GM12878 (cell line): ENCODE measurements around the gene HERPUD1. TPM values are rescaled to one million over a fixed set of nuclear protein-coding genes. Genes with fewer than 3 reads are reported as not detected.

Experiments used
- ATAC-seq: fragments of 200-7000 bp; cut with Tn5 transposase; 3 replicates; pipeline ENCODE4 v1.9.1; 2020; ENCODE audit warnings: mild to moderate bottlenecking, moderate library complexity
- BruUV-seq: library from RNA; stranded (reverse); fragments of 400-500 nt; replicated peaks from 2 replicates; lab custom pipeline; 2021; lab: Mats Ljungman, UMichigan
- CTCF ChIA-PET: fragments of 300-600 bp; sonication (Branson Sonifier 250); formaldehyde crosslinking; extraction: SDS; loops from one replicate; lab custom pipeline; 2021; ENCODE audit warnings: inconsistent platforms; lab: Yijun Ruan, JAX
- POLR2A ChIA-PET: fragments of 350-600 bp; formaldehyde crosslinking; extraction: SDS; loops from one replicate; lab custom pipeline; 2021; ENCODE audit warnings: inconsistent platforms; lab: Charles Lee
- RAD21 ChIA-PET: fragments of 300-600 bp; sonication (Branson Sonifier 250); formaldehyde crosslinking; loops from one replicate; lab custom pipeline; 2023; ENCODE audit warnings: antibody characterized with exemption; ENCODE audit not compliant: unreplicated experiment; lab: Charles Lee
- SMC1A ChIA-PET: fragments of 300-600 bp; sonication (Branson Sonifier 250); formaldehyde crosslinking; loops from one replicate; lab custom pipeline; 2023; ENCODE audit not compliant: unreplicated experiment, uncharacterized antibody; lab: Charles Lee
- DNase-seq: peaks from one replicate; pipeline ENCODE4 v3.0.0-alpha.2; 2011; ENCODE audit warnings: low read depth, low spot score
- FAIRE-seq: peaks from 3 replicates; lab custom pipeline; 2011; peaks lifted over from hg19 to GRCh38; lab: Jason Lieb, UNC
- H2AFZ ChIP-seq: 2 replicates; pipeline ENCODE4 v1.6.0; 2011; ENCODE audit warnings: low read depth, low read length, control low read depth; ENCODE audit not compliant: control insufficient read depth
- H3K27ac ChIP-seq: 2 replicates; pipeline ENCODE4 v1.5.1; 2011; ENCODE audit warnings: control low read depth; ENCODE audit not compliant: control insufficient read depth, insufficient read depth
- H3K27me3 ChIP-seq, 2 experiments: replicated peaks in 1 of 2; 2 replicates each; pipeline versions ENCODE4 v1.6.0 to v1.6.1; 2011; ENCODE audit warnings: low read length in 1 of 2; ENCODE audit not compliant: control insufficient read depth in 2 of 2, insufficient read depth in 2 of 2
- H3K36me3 ChIP-seq, 2 experiments: 2 replicates each; pipeline ENCODE4 v1.5.1; 2011; ENCODE audit warnings: low read length in 1 of 2; ENCODE audit not compliant: control insufficient read depth in 2 of 2, insufficient read depth in 2 of 2
- H3K4me1 ChIP-seq: 2 replicates; pipeline ENCODE4 v1.6.1; 2011; ENCODE audit warnings: mild to moderate bottlenecking, low read length, moderate library complexity, mixed read lengths; ENCODE audit not compliant: control insufficient read depth, insufficient read depth
- H3K4me2 ChIP-seq: 2 replicates; pipeline ENCODE4 v1.6.0; 2011; ENCODE audit warnings: control low read depth; ENCODE audit not compliant: control insufficient read depth, insufficient read depth
- H3K4me3 ChIP-seq: fragments of 200-600 bp; sonication (generic); 2 replicates; pipeline ENCODE4 v1.5.1; 2016
- H3K79me2 ChIP-seq: 2 replicates; pipeline ENCODE4 v1.6.0; 2011; ENCODE audit warnings: low read length; ENCODE audit not compliant: control insufficient read depth, insufficient read depth
- H3K9ac ChIP-seq: 2 replicates; pipeline ENCODE4 v1.8.0; 2011; ENCODE audit warnings: low read length, control low read depth, mixed read lengths; ENCODE audit not compliant: control insufficient read depth, insufficient read depth
- H3K9me3 ChIP-seq: replicated peaks from 3 replicates; pipeline ENCODE4 v1.5.1; 2011; ENCODE audit warnings: mild to moderate bottlenecking, low read length; ENCODE audit not compliant: control insufficient read depth, insufficient read depth
- H4K20me1 ChIP-seq: 2 replicates; pipeline ENCODE4 v1.6.0; 2011; ENCODE audit not compliant: control insufficient read depth, insufficient read depth
- BACH1 ChIP-seq: fragments of 450-650 bp; IDR thresholded peaks from 2 replicates; pipeline ENCODE4 v1.6.1; 2017; ENCODE audit warnings: mild to moderate bottlenecking, borderline replicate concordance
- BMI1 ChIP-seq: fragments of 450-650 bp; IDR thresholded peaks from 2 replicates; pipeline ENCODE4 v1.6.1; 2016; ENCODE audit warnings: mild to moderate bottlenecking, moderate library complexity, borderline replicate concordance
- CBX5 ChIP-seq: sonication (generic); IDR thresholded peaks from 2 replicates; pipeline ENCODE4 v1.6.1; 2016; ENCODE audit warnings: low read depth, moderate library complexity, mild to moderate bottlenecking, inconsistent platforms
- CEBPB ChIP-seq, 2 experiments: fragments of 150-350 bp in 1 of 2; IDR thresholded peaks; 2 replicates each; pipeline ENCODE4 v1.6.1; 2012 to 2014; ENCODE audit warnings: low read depth in 2 of 2, low read length in 2 of 2, borderline replicate concordance in 1 of 2, inconsistent platforms in 1 of 2
- CREM ChIP-seq: IDR thresholded peaks from 2 replicates; pipeline ENCODE4 v1.6.1; 2014; ENCODE audit warnings: antibody characterized with exemption, low read depth
- EZH2 ChIP-seq: IDR thresholded peaks from 2 replicates; pipeline ENCODE4 v1.6.1; 2012; ENCODE audit warnings: low read depth, mild to moderate bottlenecking, control low read depth, inconsistent platforms, low read length, borderline replicate concordance; ENCODE audit not compliant: control insufficient read depth
- HDGF ChIP-seq: fragments of 450-650 bp; IDR thresholded peaks from 2 replicates; pipeline ENCODE4 v1.6.1; 2016; ENCODE audit warnings: antibody characterized with exemption
- IKZF1 ChIP-seq: fragments of 450-650 bp; conservative IDR thresholded peaks from 2 replicates; pipeline ENCODE4 v1.6.1; 2017; ENCODE audit warnings: antibody characterized with exemption, mild to moderate bottlenecking
- IKZF2 ChIP-seq, 2 experiments: fragments of 450-650 bp; IDR thresholded peaks; 2 replicates each; pipeline ENCODE4 v1.6.1; 2017; ENCODE audit warnings: mild to moderate bottlenecking in 2 of 2, moderate library complexity in 2 of 2
- KLF5 ChIP-seq: fragments of 450-650 bp; IDR thresholded peaks from 2 replicates; pipeline ENCODE4 v1.6.1; 2014; ENCODE audit warnings: mild to moderate bottlenecking; ENCODE audit not compliant: partially characterized antibody
- MTA2 ChIP-seq: fragments of 450-650 bp; IDR thresholded peaks from 2 replicates; pipeline ENCODE4 v1.6.1; 2016; ENCODE audit warnings: low read depth, mild to moderate bottlenecking, moderate library complexity
- MTA3 ChIP-seq: IDR thresholded peaks from 2 replicates; pipeline ENCODE4 v1.6.1; 2012; ENCODE audit warnings: low read length, inconsistent platforms, borderline replicate concordance
- NFYA ChIP-seq: IDR thresholded peaks from 2 replicates; pipeline ENCODE4 v1.6.1; 2011; ENCODE audit warnings: low read depth, mild to moderate bottlenecking, low read length, improper control_type of control experiment, borderline replicate concordance
- PBX3 ChIP-seq: IDR thresholded peaks from 2 replicates; pipeline ENCODE4 v1.6.1; 2011; ENCODE audit warnings: mild to moderate bottlenecking, low read depth, low read length, moderate library complexity; ENCODE audit not compliant: insufficient replicate concordance
- PML ChIP-seq: IDR thresholded peaks from 2 replicates; pipeline ENCODE4 v1.6.1; 2012; ENCODE audit warnings: low read length, inconsistent platforms
- POLR2A ChIP-seq: IDR thresholded peaks from 2 replicates; pipeline ENCODE4 v1.6.1; 2011; ENCODE audit warnings: low read depth, mild to moderate bottlenecking, low read length
- POLR2AphosphoS5 ChIP-seq: IDR thresholded peaks from 2 replicates; pipeline ENCODE4 v1.6.1; 2011; ENCODE audit warnings: mild to moderate bottlenecking, low read length, inconsistent platforms
- POU2F2 ChIP-seq: IDR thresholded peaks from 3 replicates; pipeline ENCODE4 v1.6.1; 2011; ENCODE audit warnings: low read depth, mild to moderate bottlenecking, low read length, borderline replicate concordance
- SMAD5 ChIP-seq: IDR thresholded peaks from 2 replicates; pipeline ENCODE4 v1.6.1; 2016; ENCODE audit warnings: antibody characterized with exemption, low read depth
- ZBTB4 ChIP-seq: fragments of 450-650 bp; formaldehyde crosslinking; IDR thresholded peaks from 2 replicates; pipeline ENCODE4 v1.4.0; 2022; ENCODE audit warnings: mild to moderate bottlenecking, moderate library complexity
- ZNF24 ChIP-seq: fragments of 450-650 bp; IDR thresholded peaks from 2 replicates; pipeline ENCODE4 v1.6.1; 2017; ENCODE audit warnings: antibody characterized with exemption, mild to moderate bottlenecking
- ZNF274 ChIP-seq: IDR thresholded peaks from one replicate; pipeline ENCODE4 v1.8.0; 2011; ENCODE audit not compliant: insufficient read length, insufficient read depth
- WGBS: methylation state at CpG from one replicate; pipeline ENCODE4 v1.1.6; 2016; ENCODE audit warnings: low lambda C conversion rate; ENCODE audit not compliant: insufficient replicate concordance, insufficient coverage; ENCODE audit errors: missing lambda C conversion rate; 5-methylcytosine and 5-hydroxymethylcytosine counted together
- in situ Hi-C: fragments of 300-500 bp; cut with MboI; formaldehyde crosslinking; loops from 9 replicates; pipeline ENCODE4 v1.14.3; 2018; ENCODE audit warnings: mixed read lengths
- intact Hi-C: fragments of 100-400 bp; cut with micrococcal nuclease; formaldehyde crosslinking; loops from one replicate; pipeline ENCODE4 v1.14.2; 2022; ENCODE audit not compliant: unreplicated experiment
- polyA plus RNA-seq, 11 experiments: library from polyadenylated mRNA; depleted of rRNA in 4 of 11; unstranded in 6 of 11; stranded (reverse) in 5 of 11; fragments of >200 nt; fragmentation: Nextera tagmentation in 4 of 11; fragmentation: Illumina TruSeq in 1 of 11; extraction: Ambion mirVana in 4 of 11; extraction: Trizol in 1 of 11; gene quantifications; 1 replicate in 1 of 11; 2 replicates in 10 of 11; pipeline versions ENCODE4 v1.2.1 to v1.2.3, GENCODE V29; 2011 to 2016; ENCODE audit warnings: inconsistent platforms in 2 of 11, missing spikeins in 2 of 11, low read depth in 1 of 11
- total RNA-seq, 4 experiments: library from RNA; depleted of rRNA in 3 of 4; stranded (reverse); fragments of >200 nt in 3 of 4; fragmentation: Illumina TruSeq in 1 of 4; extraction: Trizol in 1 of 4; gene quantifications; 2 replicates each; pipeline versions ENCODE4 v1.2.1 to v1.2.3, GENCODE V29; 2013 to 2021

HERPUD1 gene
- total and polyA plus RNA-seq, 10 of the 15 experiments (the other 5 are each of a cell fraction or from before 2014, with no cell fraction given), result 32.6 to 212 (median 122) TPM

- ATAC-seq (peak; percentile 12), DNase-seq (no peak), FAIRE-seq (no peak)
- peak overlapping the region; percentile 26; the same call in 1 of the 2 replicates for H3K27ac ChIP-seq
- peak overlapping the region; percentile 46 for H3K4me2 ChIP-seq
- H3K4me1 ChIP-seq, result peaks cover 65% of the 10 kb centered on the region
- H3K9me3 ChIP-seq, result no peaks in the 10 kb centered on the region
- H3K27me3 ChIP-seq, result no peaks in the 10 kb centered on the region
- H3K4me3 ChIP-seq, result no peak overlapping the region
- ChIA-PET SMC1A (interaction anchor here (0.9 to 4.4 kb wide), 12 partner anchors 9 to 93 kb away, joined by 3 to 40 read pairs (median 5); partner anchors contain the start of gene HERPUD1), RAD21 (interaction anchor here (0.9 to 3.3 kb wide), 15 partner anchors 8 to 244 kb away, joined by 3 to 20 read pairs (median 4); partner anchors contain the start of genes HERPUD1, PSME3IP1 and RSPRY1), POLR2A (interaction anchor here (0.6 to 21.1 kb wide), 11 partner anchors 9 to 108 kb away, joined by 3 to 306 read pairs (median 6); partner anchors contain the start of gene HERPUD1), CTCF (interaction anchor here (0.6 to 2.5 kb wide), 12 partner anchors 8 to 152 kb away, joined by 3 to 25 read pairs (median 6); no protein-coding TSS in a partner anchor)
- intact Hi-C loops, result no loop called here
- in situ Hi-C loops, result no loop called here
- H3K79me2 ChIP-seq, result peaks cover 9% of the 10 kb centered on the region
- no peaks in the 10 kb centered on the region; the same call in 1 of the 2 replicates for H4K20me1 ChIP-seq
- BruUV-seq, result no TSS peak
- peaks cover 13 to 52% of the 10 kb centered on the region in 2 experiments for H3K36me3 ChIP-seq
- H2AFZ ChIP-seq, result no peak overlapping the region
- H3K9ac ChIP-seq, result no peak overlapping the region
- WGBS, result 5% methylated on average over 9 of the region's 9 CpGs
- TF ChIP-seq IKZF1, result 0 out of 2 replicates have a peak, but pooled peaks have one; percentile 16
- TF ChIP-seq HDGF, result 0 out of 2 replicates have a peak, but pooled peaks have one; percentile 34
- no peak for TF ChIP-seq ZNF24
- TF ChIP-seq CEBPB (IDR thresholded peaks at IDR 0.05; ENCODE audit: borderline replicate concordance in 1 of 2, low read depth in 2 of 2, low read length in 2 of 2), result no peak
- TF ChIP-seq PBX3, result no peak
- TF ChIP-seq EZH2, result no peak
- TF ChIP-seq CREM, result no peak
- peak; percentile 63; the same call in 1 of the 2 replicates for TF ChIP-seq ZBTB4 (CRISPR knock-in tag)
- TF ChIP-seq CBX5, result no peak
- no peak for TF ChIP-seq NFYA
- TF ChIP-seq IKZF2 (IDR thresholded peaks at IDR 0.05), result no peak
- peak; percentile 73; the same call in 1 of the 2 replicates for TF ChIP-seq SMAD5
- peak; percentile 32; the same call in 1 of the 2 replicates for TF ChIP-seq BMI1
- 0 out of 2 replicates have a peak, but pooled peaks have one; percentile 22 for TF ChIP-seq PML
- TF ChIP-seq MTA3, result no peak
- TF ChIP-seq POLR2AphosphoS5, result peak; percentile 86
- TF ChIP-seq POLR2A, result peak; percentile 61
- no peak for TF ChIP-seq MTA2
- peak; percentile 56; the same call in 2 of the 3 replicates for TF ChIP-seq POU2F2
- no peak for TF ChIP-seq KLF5
- TF ChIP-seq ZNF274, result no peak
- peak; percentile 74; the same call in 1 of the 2 replicates for TF ChIP-seq BACH1
Measured at GRCh38 chr16:56941856-56942331, 10.0 kb downstream of the HERPUD1 start.
